LNCAP (cell line): ENCODE data around the gene FHOD3.

Experiments
- CTCF ChIP-seq: fragments of 450-650 bp; IDR thresholded peaks from 2 replicates; pipeline ENCODE4 v1.5.1; 2017; ENCODE audit warnings: mild to moderate bottlenecking

Gene FHOD3

DNA sequence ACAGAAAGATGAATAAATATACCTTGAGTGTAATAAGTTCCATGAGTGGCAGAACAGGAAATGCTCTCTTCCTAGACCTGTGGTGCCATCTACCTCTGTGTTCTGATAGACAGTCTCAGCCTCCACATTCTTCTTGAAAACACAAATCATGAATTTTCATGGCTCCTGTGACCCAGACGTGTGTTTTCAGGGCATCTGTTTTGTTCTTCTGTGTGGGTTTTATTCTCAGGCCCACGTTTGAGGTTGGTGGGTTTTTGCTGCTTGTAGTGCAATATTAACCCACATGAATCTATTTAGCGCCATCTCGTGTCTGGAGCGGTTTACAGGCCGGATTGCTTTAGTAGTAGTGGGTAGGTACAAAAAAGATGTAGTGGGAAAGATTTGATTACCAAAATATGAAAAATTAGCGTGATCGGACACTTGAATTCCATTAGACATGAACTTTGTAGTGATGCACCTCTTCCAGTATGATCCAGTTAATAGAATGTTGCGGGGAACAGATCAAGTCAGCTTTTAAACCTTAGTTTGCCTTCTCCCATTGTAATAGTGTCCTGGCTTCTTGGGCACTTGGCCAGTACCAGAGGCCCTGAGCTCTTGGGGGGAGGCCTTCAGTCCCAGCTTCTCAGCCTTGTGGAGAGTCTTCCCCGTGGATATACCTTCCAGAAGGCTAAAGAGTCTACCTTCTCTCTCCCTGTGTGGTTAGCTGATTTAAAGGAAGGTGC lies 274.8 kb downstream of the FHOD3 start:
- TF ChIP-seq CTCF = peak; percentile 93

DNA sequence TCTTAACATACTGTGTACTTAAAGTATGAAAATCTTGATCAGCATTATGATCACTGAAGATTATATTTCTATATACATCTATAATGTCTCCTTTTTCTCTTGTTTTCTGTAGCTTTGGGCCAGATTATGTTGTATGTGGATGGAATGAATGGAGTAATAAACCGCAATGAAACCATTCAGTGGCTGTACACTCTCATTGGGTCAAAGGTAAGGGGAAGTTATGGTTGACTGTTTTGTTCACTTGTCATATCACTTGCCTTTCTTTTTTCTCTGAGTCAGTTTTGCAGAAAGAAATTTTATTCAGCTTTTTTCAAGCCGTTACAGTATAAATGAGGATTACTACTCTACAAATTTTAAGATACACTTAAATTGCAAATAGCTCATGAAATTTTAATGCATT lies 278.8 kb downstream of the FHOD3 start:
- no peak for TF ChIP-seq CTCF

DNA sequence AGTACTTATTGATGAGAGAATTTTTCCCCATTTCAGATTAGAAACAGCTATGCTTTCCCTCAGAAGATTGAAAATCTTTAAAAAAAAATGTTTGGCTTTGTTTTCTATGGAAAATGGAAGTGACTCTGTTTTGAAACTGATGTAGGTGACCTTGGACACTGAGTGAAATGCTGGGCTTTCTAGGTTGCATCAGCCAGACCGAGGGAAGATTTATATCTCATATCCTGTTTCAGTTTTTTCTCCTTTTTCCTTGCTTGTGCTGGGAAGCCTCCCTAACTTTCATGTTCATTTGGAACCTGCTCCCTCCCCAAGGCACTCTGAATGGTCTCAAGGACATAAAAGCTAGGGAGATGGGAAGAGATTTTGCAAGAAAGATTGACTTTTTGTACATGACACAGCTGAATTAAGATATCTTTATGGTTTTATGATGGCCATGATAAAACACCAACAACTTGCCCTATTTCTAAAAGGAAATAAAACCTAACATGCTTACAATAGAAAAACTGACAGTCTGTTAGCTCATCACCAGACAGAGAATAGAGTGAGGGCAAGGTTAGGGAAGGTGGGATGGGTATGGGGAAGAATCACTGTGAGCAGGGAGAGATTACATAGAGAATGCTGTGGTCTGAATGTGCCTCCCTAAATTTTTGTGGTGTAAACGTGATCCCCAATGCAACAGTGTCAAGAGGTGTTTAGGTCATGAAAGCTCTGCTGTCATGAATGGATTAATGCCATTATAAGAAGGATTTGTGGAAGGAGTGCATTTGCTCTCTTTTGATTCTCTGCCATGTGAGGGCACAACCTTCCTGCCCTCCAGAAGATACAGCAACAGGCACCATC lies 281.6 kb downstream of the FHOD3 start:
- no peak for TF ChIP-seq CTCF

DNA sequence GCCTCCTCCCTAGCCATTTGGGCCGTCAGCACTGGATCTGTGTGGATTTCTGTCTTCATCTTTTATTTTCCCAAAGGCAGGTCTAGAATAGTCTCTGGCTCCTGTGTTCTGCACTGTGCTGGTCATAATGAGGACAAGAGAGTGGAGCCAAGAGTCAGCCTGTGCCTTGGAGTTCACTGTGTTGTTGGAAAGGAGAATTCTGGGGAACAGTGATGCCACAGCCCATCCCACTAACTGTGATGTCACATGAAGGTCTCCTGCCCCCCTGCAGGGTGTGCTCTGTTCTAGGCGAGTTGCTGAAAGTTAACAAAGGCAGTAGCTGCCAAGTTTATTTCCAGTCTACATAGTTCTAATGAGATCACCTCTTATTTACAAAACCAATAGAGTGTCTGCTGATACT lies 282.8 kb downstream of the FHOD3 start:
- TF ChIP-seq CTCF = no peak; the same call in 1 of the 2 replicates

DNA sequence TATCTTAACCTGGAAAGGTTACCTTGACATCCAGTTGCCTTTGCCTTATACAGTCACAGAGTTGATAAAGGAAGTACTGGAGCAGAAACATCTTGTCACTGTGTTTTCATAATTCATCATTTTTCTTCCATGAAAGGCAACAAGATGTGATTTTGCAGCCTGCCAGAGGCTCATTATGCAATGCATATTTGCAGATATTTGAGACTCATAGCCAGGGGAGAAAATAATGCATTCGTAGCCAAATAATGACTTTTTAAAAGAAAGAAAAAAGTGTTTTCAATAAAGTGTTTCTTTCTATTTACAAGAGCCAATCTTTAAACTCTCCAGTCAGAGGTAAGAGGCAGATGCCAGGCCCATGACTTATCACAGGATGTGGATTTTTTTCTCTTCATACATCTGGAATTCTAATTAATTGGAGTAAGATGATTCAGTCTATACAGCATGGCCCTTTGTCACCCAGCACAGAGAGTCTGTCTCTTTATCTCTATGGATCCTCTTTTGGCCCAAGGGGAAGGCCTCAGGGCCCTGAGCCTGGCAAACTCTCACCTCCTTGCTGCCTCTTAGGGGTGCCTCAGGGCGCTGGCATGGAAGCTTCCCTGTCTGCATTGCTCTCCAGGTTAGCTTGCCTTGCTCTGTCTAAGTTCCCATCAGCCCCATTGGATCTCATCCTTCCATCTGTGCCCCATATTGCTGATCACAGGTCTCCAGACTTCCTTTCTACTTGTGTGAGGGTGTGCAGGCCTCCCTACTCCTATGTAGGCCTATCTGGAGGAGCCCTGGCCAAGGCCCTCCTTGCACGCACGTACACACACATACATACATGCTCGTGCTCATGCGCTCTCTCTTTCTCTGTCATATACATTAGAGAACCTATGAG lies 283.6 kb downstream of the FHOD3 start:
- no peak for TF ChIP-seq CTCF

GRCh38 chr18:36582988-36583745 lies 285.7 kb downstream of the FHOD3 start:
- no peak for TF ChIP-seq CTCF
